Measurements from ENCODE around the gene PPP3R1. TPM values are rescaled to one million over a fixed set of nuclear protein-coding genes. Genes with fewer than 3 reads are reported as not detected.

The PPP3R1 gene
- total RNA-seq, 1 experiment from 2014 or later = 74.2 TPM

DNA sequence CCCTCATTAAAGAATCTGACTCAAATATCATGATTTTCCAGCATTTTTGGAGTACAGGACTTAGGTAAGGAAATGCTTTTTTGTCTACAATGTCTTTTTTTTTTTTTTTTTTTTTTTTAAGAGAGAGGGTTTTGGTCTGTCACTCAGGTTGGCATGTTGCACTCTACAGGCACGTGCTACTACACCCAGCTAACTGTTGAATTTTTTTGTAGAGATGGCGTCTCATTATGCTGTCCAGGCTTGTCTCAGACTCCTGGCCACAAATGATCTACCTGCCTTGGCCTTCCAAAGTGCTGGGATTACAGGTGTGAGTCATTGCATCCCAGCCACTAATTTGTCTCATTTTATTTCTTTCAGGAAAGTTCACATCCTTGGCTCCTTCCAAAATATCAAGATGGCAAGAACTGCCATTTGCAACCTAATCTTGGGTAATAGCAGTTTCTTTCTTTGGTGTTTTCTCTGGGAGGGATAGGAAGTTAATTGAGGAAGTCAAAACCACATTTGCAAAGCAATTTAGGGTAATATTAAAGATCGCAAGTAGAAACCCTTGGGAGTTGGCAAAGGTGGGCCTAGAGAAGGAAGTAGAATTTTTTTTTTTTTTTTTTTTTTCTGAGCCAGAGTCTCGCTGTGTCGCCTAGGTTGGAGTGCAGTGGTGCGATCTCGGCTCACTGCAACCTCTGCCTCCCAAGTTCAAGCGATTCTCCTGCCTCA, 79.2 kb downstream of the PPP3R1 start:
- no peaks in the 10 kb centered on the region for H3K4me1 ChIP-seq (ENCODE audit: insufficient read depth, low read length)
- H3K4ac ChIP-seq (ENCODE audit: low read depth, low read length) = no peak overlapping the region
- no peak overlapping the region for H3K56ac ChIP-seq (ENCODE audit: insufficient read length, low read depth, low read length)
- Mint-ChIP-seq H3K4me3 (no peak overlapping the region; a peak in 1 of 5 replicates), H3K36me3 (ENCODE audit: insufficient read depth in 1 of 3, low read depth in 3 of 3) (peaks cover 9 to 43% (median 17%) of the 10 kb centered on the region in 3 experiments; a peak in 6 of 7 replicates), H3K4me1 (no peaks in the 10 kb centered on the region), H3K9me3 (no peaks in the 10 kb centered on the region), H3K27ac (peak overlapping the region in 2 of 3 experiments; percentile 10 to 28; a peak in 2 of 7 replicates), H3K27me3 (ENCODE audit: low read depth) (no peaks in the 10 kb centered on the region)
- no peaks in the 10 kb centered on the region for H3K79me2 ChIP-seq (ENCODE audit: insufficient read depth, low read length)
- H4K8ac ChIP-seq (replicated peaks; ENCODE audit: insufficient read length, low read depth, low read length) = no peak overlapping the region
- no CpG with 5 or more reads among the region's 8 CpGs for whole genome bisulfite sequencing (ENCODE audit: extremely low coverage, insufficient read length, low lambda C conversion rate)
- no peaks in the 10 kb centered on the region for H3K27me3 ChIP-seq (ENCODE audit: insufficient read depth, low read length)
- H2BK12ac ChIP-seq (ENCODE audit: insufficient read length, low read depth, low read length) = no peak overlapping the region
- H2BK15ac ChIP-seq (ENCODE audit: low read depth, low read length) = no peak overlapping the region
- no peak overlapping the region for H3K14ac ChIP-seq (ENCODE audit: insufficient read depth, low read length)
- no peak overlapping the region for H4K5ac ChIP-seq (ENCODE audit: insufficient read length, low read depth, low read length)
- H3K18ac ChIP-seq (ENCODE audit: insufficient read length, low read depth, low read length) = no peak overlapping the region
- H3T11ph ChIP-seq (ENCODE audit: low read length) = no peak overlapping the region
- TF ChIP-seq, protein P1, sequence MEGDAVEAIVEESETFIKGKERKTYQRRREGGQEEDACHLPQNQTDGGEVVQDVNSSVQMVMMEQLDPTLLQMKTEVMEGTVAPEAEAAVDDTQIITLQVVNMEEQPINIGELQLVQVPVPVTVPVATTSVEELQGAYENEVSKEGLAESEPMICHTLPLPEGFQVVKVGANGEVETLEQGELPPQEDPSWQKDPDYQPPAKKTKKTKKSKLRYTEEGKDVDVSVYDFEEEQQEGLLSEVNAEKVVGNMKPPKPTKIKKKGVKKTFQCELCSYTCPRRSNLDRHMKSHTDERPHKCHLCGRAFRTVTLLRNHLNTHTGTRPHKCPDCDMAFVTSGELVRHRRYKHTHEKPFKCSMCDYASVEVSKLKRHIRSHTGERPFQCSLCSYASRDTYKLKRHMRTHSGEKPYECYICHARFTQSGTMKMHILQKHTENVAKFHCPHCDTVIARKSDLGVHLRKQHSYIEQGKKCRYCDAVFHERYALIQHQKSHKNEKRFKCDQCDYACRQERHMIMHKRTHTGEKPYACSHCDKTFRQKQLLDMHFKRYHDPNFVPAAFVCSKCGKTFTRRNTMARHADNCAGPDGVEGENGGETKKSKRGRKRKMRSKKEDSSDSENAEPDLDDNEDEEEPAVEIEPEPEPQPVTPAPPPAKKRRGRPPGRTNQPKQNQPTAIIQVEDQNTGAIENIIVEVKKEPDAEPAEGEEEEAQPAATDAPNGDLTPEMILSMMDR (conservative IDR thresholded peaks at IDR 0.05) = no peak
- no peak overlapping the region for H2BK20ac ChIP-seq (ENCODE audit: low read depth, low read length, poor library complexity, severe bottlenecking)
- H3K23ac ChIP-seq (ENCODE audit: insufficient read length, low read depth, low read length) = no peak overlapping the region
- H3K27ac ChIP-seq (ENCODE audit: insufficient read length, low read depth, low read length) = no peak overlapping the region
- H2BK5ac ChIP-seq (ENCODE audit: insufficient read length, low read length) = no peak overlapping the region
- H3K9me3 ChIP-seq (ENCODE audit: control insufficient read depth, low read depth, low read length) = no peaks in the 10 kb centered on the region
- no peaks in the 10 kb centered on the region for H3K23me2 ChIP-seq (ENCODE audit: insufficient read length, low read depth, low read length, poor library complexity, severe bottlenecking)
- H3K4me2 ChIP-seq (ENCODE audit: insufficient read depth, insufficient read length, low read length) = no peak overlapping the region
- H2AFZ ChIP-seq (ENCODE audit: low read length) = no peak overlapping the region
- H2AK5ac ChIP-seq (ENCODE audit: insufficient read length, low read length) = no peak overlapping the region
- no peak overlapping the region for H4K91ac ChIP-seq (ENCODE audit: insufficient read length, low read depth, low read length)
- no peak overlapping the region for H3K9ac ChIP-seq (ENCODE audit: extremely low read depth, insufficient read length, low read length)
- no peak for DNase-seq
- H2BK120ac ChIP-seq (ENCODE audit: low read depth, low read length, poor library complexity, severe bottlenecking) = no peak overlapping the region
- H3K79me1 ChIP-seq (ENCODE audit: insufficient read depth, low read depth, low read length, poor library complexity, severe bottlenecking) = no peaks in the 10 kb centered on the region
- H4K20me1 ChIP-seq (ENCODE audit: control insufficient read depth, insufficient read depth, insufficient read length) = peaks cover 2% of the 10 kb centered on the region

Data from H9 (cell line).